NCI-H1092 (cell line): ENCODE measurements around the gene INTS11.
"Not testable (repeated sequence)": the region's sequence is repeated elsewhere in the genome, so short reads cannot be mapped to it uniquely, and the experiment has no call there.

Experiments
- DNase-seq: peaks from one replicate; lab custom pipeline; 2025; lab: John Stamatoyannopoulos, UW

The INTS11 gene

GRCh38 chr1:1324524-1325287 lies at the start of gene INTS11, which contains the start of gene CPTP:
Gene INTS11, minus strand, starts transcription at chr1:1324660. Its CDS starts 52 bp downstream, at chr1:1324608.
Gene CPTP, plus strand, starts transcription at chr1:1324802. Its CDS starts 2,109 bp downstream, at chr1:1326911.
- DNase-seq, result peak; percentile 59

- no peak for DNase-seq
These were observed 49.5 kb upstream of the INTS11 start for GRCh38 chr1:1373815-1374588.

- DNase-seq, result no peak
These were observed 48.8 kb upstream of the INTS11 start for GRCh38 chr1:1373051-1373814.

- DNase-seq, result no peak
These were observed 47.6 kb upstream of the INTS11 start for GRCh38 chr1:1371746-1372711.

GRCh38 chr1:1371364-1371745 lies 46.9 kb upstream of the INTS11 start:
- no peak for DNase-seq

- DNase-seq, result no peak
These were observed 46.4 kb upstream of the INTS11 start for GRCh38 chr1:1370771-1371300.

GRCh38 chr1:1370094-1370493 lies 45.6 kb upstream of the INTS11 start:
- DNase-seq, result not testable (repeated sequence)

- no peak for DNase-seq
These were observed 42.9 kb upstream of the INTS11 start for GRCh38 chr1:1367315-1367714.

GRCh38 chr1:1366699-1367066 lies 42.2 kb upstream of the INTS11 start:
- DNase-seq, result no peak

GRCh38 chr1:1365875-1366698 lies 41.6 kb upstream of the INTS11 start:
- DNase-seq, result no peak

GRCh38 chr1:1364266-1364665 lies 39.8 kb upstream of the INTS11 start:
- no peak for DNase-seq

GRCh38 chr1:1361982-1362423 lies 37.5 kb upstream of the INTS11 start:
- no peak for DNase-seq

GRCh38 chr1:1361233-1361981 lies 36.9 kb upstream of the INTS11 start:
- no peak for DNase-seq

GRCh38 chr1:1360506-1361169 lies 36.2 kb upstream of the INTS11 start:
- no peak for DNase-seq

- DNase-seq, result no peak
These were observed 35.4 kb upstream of the INTS11 start for GRCh38 chr1:1359664-1360468.

GRCh38 chr1:1359308-1359663 lies 34.8 kb upstream of the INTS11 start:
- no peak for DNase-seq

GRCh38 chr1:1358433-1359271 lies 34.2 kb upstream of the INTS11 start, which contains the start of gene MXRA8:
Gene MXRA8, minus strand, starts transcription at chr1:1358555. Its CDS starts 51 bp downstream, at chr1:1358504.
- DNase-seq, result no peak
